ENCODE measurements around the gene HYAL3. TPM values are rescaled to one million over a fixed set of nuclear protein-coding genes. Genes with fewer than 3 reads are reported as not detected.

Gene HYAL3
- total and polyA plus RNA-seq, 2 donors = 2.5 TPM

- 92% methylated on average over 19 of the region's 19 CpGs for WGBS
These were observed 28.6 kb downstream of the HYAL3 start for GRCh38 chr3:50270422-50271224.

GRCh38 chr3:50269977-50270413 is 29.2 kb downstream of the HYAL3 start:
- no peak for DNase-seq (ENCODE audit: low read depth in 6 of 9, low spot score in 9 of 9)
- Histone ChIP-seq H3K36me3 (ENCODE audit: control insufficient read depth in 2 of 2, insufficient read depth in 2 of 2, low read length in 1 of 2) (no peaks in the 10 kb centered on the region), H3K9me3 (ENCODE audit: control insufficient read depth in 2 of 2, insufficient read depth in 1 of 2, low read length in 1 of 2) (peaks cover 0 to 10% of the 10 kb centered on the region in 2 donors), H3K27ac (ENCODE audit: low read depth in 1 of 2, low read length in 1 of 2) (no peak overlapping the region), H3K4me1 (ENCODE audit: control insufficient read depth in 2 of 2, insufficient read depth in 2 of 2, low read length in 2 of 2) (peaks cover 0 to 12% of the 10 kb centered on the region in 2 donors), H3K4me3 (ENCODE audit: low read length in 2 of 2) (no peak overlapping the region), H3K27me3 (ENCODE audit: control insufficient read depth in 2 of 2, insufficient read depth in 1 of 2, low read length in 1 of 2) (peaks cover 29 to 85% of the 10 kb centered on the region in 2 donors)
- 94% methylated on average over 8 of the region's 8 CpGs for WGBS

More at GRCh38 chr3:50270422-50271224, 28.6 kb downstream of the HYAL3 start:
- Histone ChIP-seq H3K4me1 (ENCODE audit: control insufficient read depth in 2 of 2, insufficient read depth in 2 of 2, low read length in 2 of 2) (peaks cover 0 to 17% of the 10 kb centered on the region in 2 donors), H3K27me3 (ENCODE audit: control insufficient read depth in 2 of 2, insufficient read depth in 1 of 2, low read length in 1 of 2) (peaks cover 35 to 85% of the 10 kb centered on the region in 2 donors), H3K27ac (ENCODE audit: low read depth in 1 of 2, low read length in 1 of 2) (no peak overlapping the region), H3K9me3 (ENCODE audit: control insufficient read depth in 2 of 2, insufficient read depth in 1 of 2, low read length in 1 of 2) (peaks cover 0 to 10% of the 10 kb centered on the region in 2 donors), H3K4me3 (ENCODE audit: low read length in 2 of 2) (no peak overlapping the region), H3K36me3 (ENCODE audit: control insufficient read depth in 2 of 2, insufficient read depth in 2 of 2, low read length in 1 of 2) (no peaks in the 10 kb centered on the region)
- no peak for DNase-seq (ENCODE audit: low read depth in 6 of 9, low spot score in 9 of 9)

GRCh38 chr3:50269460-50269859 is 29.7 kb downstream of the HYAL3 start:
- no peak for DNase-seq (ENCODE audit: low read depth in 6 of 9, low spot score in 9 of 9)
- Histone ChIP-seq H3K27me3 (ENCODE audit: control insufficient read depth in 2 of 2, insufficient read depth in 1 of 2, low read length in 1 of 2) (peaks cover 24 to 82% of the 10 kb centered on the region in 2 donors), H3K4me3 (ENCODE audit: low read length in 2 of 2) (no peak overlapping the region), H3K27ac (ENCODE audit: low read depth in 1 of 2, low read length in 1 of 2) (no peak overlapping the region), H3K9me3 (ENCODE audit: control insufficient read depth in 2 of 2, insufficient read depth in 1 of 2, low read length in 1 of 2) (peaks cover 0 to 10% of the 10 kb centered on the region in 2 donors), H3K36me3 (ENCODE audit: control insufficient read depth in 2 of 2, insufficient read depth in 2 of 2, low read length in 1 of 2) (no peaks in the 10 kb centered on the region), H3K4me1 (ENCODE audit: control insufficient read depth in 2 of 2, insufficient read depth in 2 of 2, low read length in 2 of 2) (peaks cover 0 to 14% of the 10 kb centered on the region in 2 donors)
- WGBS = 93% methylated on average over 4 of the region's 4 CpGs

GRCh38 chr3:50268703-50269451 is 30.3 kb downstream of the HYAL3 start, which contains the start of gene SEMA3B:
SEMA3B (plus strand) TSS chr3:50269147; CDS start chr3:50269241, 94 bp downstream.
- no peaks in the 10 kb centered on the region for H3K36me3 ChIP-seq (ENCODE audit: control insufficient read depth in 2 of 2, insufficient read depth in 2 of 2, low read length in 1 of 2)
- H3K27ac ChIP-seq (ENCODE audit: low read depth in 1 of 2, low read length in 1 of 2) = no peak within 1 kb of the TSS
- 89% methylated on average over 21 of the region's 21 CpGs for WGBS
- no peak within 1 kb of the TSS for H3K4me3 ChIP-seq (ENCODE audit: low read length in 2 of 2)
- H3K27me3 ChIP-seq (ENCODE audit: control insufficient read depth in 2 of 2, insufficient read depth in 1 of 2, low read length in 1 of 2) = peaks cover 18 to 76% of the 10 kb centered on the region in 2 donors
- peaks cover 0 to 6% of the 10 kb centered on the region in 2 donors for H3K9me3 ChIP-seq (ENCODE audit: control insufficient read depth in 2 of 2, insufficient read depth in 1 of 2, low read length in 1 of 2)
- no peak for DNase-seq (ENCODE audit: low read depth in 6 of 9, low spot score in 9 of 9)
- H3K4me1 ChIP-seq (ENCODE audit: control insufficient read depth in 2 of 2, insufficient read depth in 2 of 2, low read length in 2 of 2) = peaks cover 0 to 14% of the 10 kb centered on the region in 2 donors

GRCh38 chr3:50268276-50268675 is 30.9 kb downstream of the HYAL3 start:
- Histone ChIP-seq H3K4me3 (ENCODE audit: low read length in 2 of 2) (no peak overlapping the region), H3K27me3 (ENCODE audit: control insufficient read depth in 2 of 2, insufficient read depth in 1 of 2, low read length in 1 of 2) (peaks cover 12 to 70% of the 10 kb centered on the region in 2 donors), H3K4me1 (ENCODE audit: control insufficient read depth in 2 of 2, insufficient read depth in 2 of 2, low read length in 2 of 2) (peaks cover 0 to 12% of the 10 kb centered on the region in 2 donors), H3K27ac (ENCODE audit: low read depth in 1 of 2, low read length in 1 of 2) (no peak overlapping the region), H3K36me3 (ENCODE audit: control insufficient read depth in 2 of 2, insufficient read depth in 2 of 2, low read length in 1 of 2) (no peaks in the 10 kb centered on the region), H3K9me3 (ENCODE audit: control insufficient read depth in 2 of 2, insufficient read depth in 1 of 2, low read length in 1 of 2) (peaks cover 0 to 4% of the 10 kb centered on the region in 2 donors)
- DNase-seq (ENCODE audit: low read depth in 6 of 9, low spot score in 9 of 9) = no peak
- 84% methylated on average over 3 of the region's 3 CpGs for WGBS

- no peak for DNase-seq (ENCODE audit: low read depth in 6 of 9, low spot score in 9 of 9)
These were observed 31.8 kb downstream of the HYAL3 start for GRCh38 chr3:50267280-50267913.

DNA sequence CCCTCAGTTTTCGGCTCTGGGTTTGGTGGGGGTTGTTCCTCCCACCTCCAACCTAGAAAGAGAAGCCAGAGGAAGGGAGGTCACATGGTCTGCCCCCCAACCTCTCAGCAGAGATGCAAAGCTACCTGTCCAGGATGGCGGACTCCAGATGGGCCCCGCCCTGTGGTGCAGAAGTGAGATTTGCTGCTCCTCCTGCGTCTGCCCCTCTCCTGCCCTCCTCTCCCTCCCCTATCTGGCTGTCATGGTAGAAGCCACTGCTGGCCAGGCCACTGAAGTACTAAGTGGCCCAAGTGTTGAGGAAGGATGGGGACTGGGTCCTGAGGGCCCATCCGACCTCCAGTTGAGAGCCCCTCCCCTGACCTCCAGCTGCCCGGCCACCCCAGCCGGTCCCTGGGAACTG is 32.4 kb downstream of the HYAL3 start:
- peaks cover 0 to 6% of the 10 kb centered on the region in 2 donors for H3K4me1 ChIP-seq (ENCODE audit: control insufficient read depth in 2 of 2, insufficient read depth in 2 of 2, low read length in 2 of 2)
- H3K4me3 ChIP-seq (ENCODE audit: low read length in 2 of 2) = no peak overlapping the region
- DNase-seq (ENCODE audit: low read depth in 6 of 9, low spot score in 9 of 9) = no peak
- no peaks in the 10 kb centered on the region for H3K36me3 ChIP-seq (ENCODE audit: control insufficient read depth in 2 of 2, insufficient read depth in 2 of 2, low read length in 1 of 2)
- WGBS = 86% methylated on average over 7 of the region's 7 CpGs
- H3K9me3 ChIP-seq (ENCODE audit: control insufficient read depth in 2 of 2, insufficient read depth in 1 of 2, low read length in 1 of 2) = no peaks in the 10 kb centered on the region
- H3K27ac ChIP-seq (ENCODE audit: low read depth in 1 of 2, low read length in 1 of 2) = peak overlapping the region in 1 of 2 donors; percentile 2
- peaks cover 9 to 59% of the 10 kb centered on the region in 2 donors for H3K27me3 ChIP-seq (ENCODE audit: control insufficient read depth in 2 of 2, insufficient read depth in 1 of 2, low read length in 1 of 2)

More at GRCh38 chr3:50267280-50267913, 31.8 kb downstream of the HYAL3 start:
- Histone ChIP-seq H3K27me3 (ENCODE audit: control insufficient read depth in 2 of 2, insufficient read depth in 1 of 2, low read length in 1 of 2) (peaks cover 9 to 62% of the 10 kb centered on the region in 2 donors), H3K4me3 (ENCODE audit: low read length in 2 of 2) (no peak overlapping the region), H3K27ac (ENCODE audit: low read depth in 1 of 2, low read length in 1 of 2) (no peak overlapping the region), H3K4me1 (ENCODE audit: control insufficient read depth in 2 of 2, insufficient read depth in 2 of 2, low read length in 2 of 2) (peaks cover 0 to 6% of the 10 kb centered on the region in 2 donors), H3K9me3 (ENCODE audit: control insufficient read depth in 2 of 2, insufficient read depth in 1 of 2, low read length in 1 of 2) (no peaks in the 10 kb centered on the region), H3K36me3 (ENCODE audit: control insufficient read depth in 2 of 2, insufficient read depth in 2 of 2, low read length in 1 of 2) (no peaks in the 10 kb centered on the region)
- WGBS = 24% methylated on average over 22 of the region's 22 CpGs

DNA sequence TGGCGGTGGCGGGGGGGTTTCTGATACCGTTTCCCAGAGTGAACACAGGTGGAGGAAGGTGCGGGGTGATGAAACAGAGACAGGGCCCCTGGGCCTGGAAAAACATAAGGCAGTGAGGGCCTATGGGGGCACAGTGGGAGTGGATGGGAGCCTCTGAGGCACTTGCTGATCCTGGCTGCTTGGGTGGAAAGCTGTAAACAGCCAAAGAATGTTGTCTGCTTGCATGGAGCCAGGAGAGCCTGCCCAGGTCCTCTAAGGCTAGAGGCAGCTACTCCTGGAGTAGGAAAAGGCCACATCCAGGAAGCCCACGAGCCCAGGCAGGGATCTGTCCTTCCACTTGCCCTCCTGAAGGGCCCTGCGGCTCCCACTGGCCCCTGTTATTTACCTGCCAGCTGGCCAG is 33.2 kb downstream of the HYAL3 start:
- no peaks in the 10 kb centered on the region for H3K36me3 ChIP-seq (ENCODE audit: control insufficient read depth in 2 of 2, insufficient read depth in 2 of 2, low read length in 1 of 2)
- H3K27ac ChIP-seq (ENCODE audit: low read depth in 1 of 2, low read length in 1 of 2) = no peak overlapping the region
- H3K27me3 ChIP-seq (ENCODE audit: control insufficient read depth in 2 of 2, insufficient read depth in 1 of 2, low read length in 1 of 2) = peaks cover 9 to 56% of the 10 kb centered on the region in 2 donors
- peaks cover 0 to 7% of the 10 kb centered on the region in 2 donors for H3K4me1 ChIP-seq (ENCODE audit: control insufficient read depth in 2 of 2, insufficient read depth in 2 of 2, low read length in 2 of 2)
- H3K4me3 ChIP-seq (ENCODE audit: low read length in 2 of 2) = no peak overlapping the region
- H3K9me3 ChIP-seq (ENCODE audit: control insufficient read depth in 2 of 2, insufficient read depth in 1 of 2, low read length in 1 of 2) = no peaks in the 10 kb centered on the region
- no peak for DNase-seq (ENCODE audit: low read depth in 6 of 9, low spot score in 9 of 9)
- WGBS = 92% methylated on average over 6 of the region's 6 CpGs

Data from thymus (tissue), 11 donors.